HG02798 (cell line): ENCODE data around the gene ARHGAP23.
"Not testable (repeated sequence)": the region's sequence is repeated elsewhere in the genome, so short reads cannot be mapped to it uniquely, and the experiment has no call there.

Source experiments
- ATAC-seq: cut with Tn5 transposase; IDR thresholded peaks from one replicate; pipeline ENCODE4 v1.9.1; 2021; ENCODE audit warnings: mild to moderate bottlenecking; ENCODE audit not compliant: unreplicated experiment, poor library complexity

Gene ARHGAP23

GRCh38 chr17:38508954-38509771, 80.9 kb downstream of the ARHGAP23 start:
- no peak for ATAC-seq

- no peak for ATAC-seq
Observed at GRCh38 chr17:38509772-38510420, 81.6 kb downstream of the ARHGAP23 start.

GRCh38 chr17:38510421-38511149, 82.3 kb downstream of the ARHGAP23 start:
- ATAC-seq: no peak

- no peak for ATAC-seq
Observed at GRCh38 chr17:38511150-38512108, 83.2 kb downstream of the ARHGAP23 start.

- no peak for ATAC-seq
Observed at GRCh38 chr17:38512473-38513058, 84.3 kb downstream of the ARHGAP23 start.

- ATAC-seq: not testable (repeated sequence)
Observed at GRCh38 chr17:38526526-38526925, 98.3 kb downstream of the ARHGAP23 start.

- not testable (repeated sequence) for ATAC-seq
Observed at GRCh38 chr17:38528141-38528540, 99.9 kb downstream of the ARHGAP23 start.

- ATAC-seq: not testable (repeated sequence)
Observed at GRCh38 chr17:38530856-38531255, 102.6 kb downstream of the ARHGAP23 start.

GRCh38 chr17:38531761-38532160, 103.5 kb downstream of the ARHGAP23 start:
- ATAC-seq: not testable (repeated sequence)

GRCh38 chr17:38532451-38532850, 104.2 kb downstream of the ARHGAP23 start:
- ATAC-seq: no peak

GRCh38 chr17:38533241-38533640, 105.0 kb downstream of the ARHGAP23 start:
- ATAC-seq: no peak

GRCh38 chr17:38533866-38534497, 105.7 kb downstream of the ARHGAP23 start:
- no peak for ATAC-seq

GRCh38 chr17:38534498-38534885, 106.2 kb downstream of the ARHGAP23 start:
- no peak for ATAC-seq

- ATAC-seq: no peak
Observed at GRCh38 chr17:38535886-38536285, 107.6 kb downstream of the ARHGAP23 start.

- no peak for ATAC-seq
Observed at GRCh38 chr17:38536661-38537060, 108.4 kb downstream of the ARHGAP23 start.

GRCh38 chr17:38538906-38539305, 110.6 kb downstream of the ARHGAP23 start:
- no peak for ATAC-seq

GRCh38 chr17:38539386-38539785, 111.1 kb downstream of the ARHGAP23 start:
- ATAC-seq: no peak

GRCh38 chr17:38540514-38541045, 112.3 kb downstream of the ARHGAP23 start:
- ATAC-seq: no peak

GRCh38 chr17:38541281-38541680, 113.0 kb downstream of the ARHGAP23 start:
- ATAC-seq: no peak
